NCI-H1105 (cell line): Measurements from ENCODE around the gene SPAG5.

Experiments used
- DNase-seq: peaks from one replicate; lab custom pipeline; 2025; lab: John Stamatoyannopoulos, UW

SPAG5 gene

GRCh38 chr17:28598799-28599310, at the start of gene SPAG5:
Gene SPAG5 (minus strand): TSS chr17:28599025. CDS start chr17:28598946, 79 bp downstream.
- DNase-seq: peak; percentile 90

- DNase-seq: no peak
Observed at GRCh38 chr17:28646039-28646754, 47.4 kb upstream of the SPAG5 start.

- no peak for DNase-seq
Observed at GRCh38 chr17:28645576-28645939, 46.7 kb upstream of the SPAG5 start.

GRCh38 chr17:28644787-28645575, 46.2 kb upstream of the SPAG5 start, which contains the start of gene BLTP2:
Gene BLTP2 (minus strand): TSS chr17:28645158. CDS start chr17:28645056, 102 bp downstream.
- peak; percentile 91 for DNase-seq

- no peak for DNase-seq
Observed at GRCh38 chr17:28643983-28644786, 45.4 kb upstream of the SPAG5 start.

DNA sequence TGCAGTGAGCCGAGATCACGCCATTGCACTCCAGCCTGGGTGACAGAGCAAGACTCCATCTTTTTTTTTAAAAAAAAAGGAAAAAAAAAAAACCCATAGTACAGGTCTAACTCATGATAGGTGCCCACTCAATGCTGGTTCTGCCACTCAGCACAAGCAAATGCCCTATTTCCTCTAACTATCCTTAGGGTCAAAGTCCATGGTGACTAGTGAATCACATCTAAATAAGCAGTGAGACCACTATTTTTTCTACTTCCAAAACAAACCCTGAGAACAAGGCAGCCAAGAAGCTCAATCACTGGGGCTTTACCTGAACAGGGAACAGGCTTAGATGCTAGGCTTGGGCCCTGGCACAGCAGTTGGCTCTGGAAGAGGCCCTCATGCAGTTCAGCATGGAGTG, 42.8 kb upstream of the SPAG5 start:
- no peak for DNase-seq

- DNase-seq: no peak
Observed at GRCh38 chr17:28635506-28635905, 36.7 kb upstream of the SPAG5 start.

DNA sequence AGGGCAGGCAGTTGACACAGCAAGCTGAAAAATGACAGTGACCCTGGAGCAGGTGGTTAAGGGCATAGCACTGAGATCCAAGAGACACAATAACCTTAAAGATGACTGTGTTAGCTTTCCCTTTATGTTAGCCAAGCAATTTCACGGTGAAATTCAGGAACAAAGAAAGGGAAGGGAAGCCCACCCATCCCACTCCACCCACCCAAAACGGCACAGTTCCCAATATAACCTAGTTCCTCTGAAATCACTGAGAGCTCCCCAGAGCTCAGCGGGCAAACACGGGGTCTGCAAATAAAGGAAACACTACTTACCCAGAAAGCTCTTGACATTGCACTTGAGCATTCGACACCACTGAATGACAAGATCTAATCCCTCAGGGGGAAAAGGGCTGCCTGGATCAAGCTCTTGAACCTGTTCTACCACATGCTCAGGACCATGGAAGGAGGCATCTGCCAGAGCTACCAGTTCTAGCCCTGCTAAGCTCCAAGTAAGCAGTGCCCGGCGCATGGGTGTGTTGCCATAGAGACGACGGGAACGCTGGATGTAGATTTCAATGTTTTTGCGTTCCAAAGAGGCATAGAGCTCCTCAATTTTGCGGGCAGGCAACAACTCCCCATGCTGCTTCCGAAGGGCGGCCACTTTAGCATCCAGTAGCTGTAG, 35.5 kb upstream of the SPAG5 start:
- no peak for DNase-seq

- no peak for DNase-seq
Observed at GRCh38 chr17:28626818-28627217, 28.0 kb upstream of the SPAG5 start.

- DNase-seq: no peak
Observed at GRCh38 chr17:28624148-28624547, 25.3 kb upstream of the SPAG5 start.

DNA sequence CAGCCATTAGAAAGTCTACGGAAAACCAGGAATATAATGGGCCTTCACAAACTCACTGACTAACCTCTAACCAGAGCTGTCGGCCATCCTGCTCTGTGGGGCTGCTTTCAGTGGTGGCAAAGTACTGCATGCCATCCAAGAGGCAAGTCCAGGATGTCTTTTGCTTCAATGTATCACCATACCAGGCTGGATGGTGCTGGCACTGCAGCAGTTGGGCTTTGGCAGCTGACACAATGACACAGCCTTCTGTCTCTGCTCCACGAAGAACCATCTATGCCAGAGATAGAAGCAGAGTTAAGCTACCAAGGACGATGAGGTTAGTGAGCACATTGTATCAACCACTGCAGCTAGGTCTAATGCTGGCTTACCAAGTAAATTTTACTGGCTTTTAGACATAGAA, 24.9 kb upstream of the SPAG5 start:
- no peak for DNase-seq

DNA sequence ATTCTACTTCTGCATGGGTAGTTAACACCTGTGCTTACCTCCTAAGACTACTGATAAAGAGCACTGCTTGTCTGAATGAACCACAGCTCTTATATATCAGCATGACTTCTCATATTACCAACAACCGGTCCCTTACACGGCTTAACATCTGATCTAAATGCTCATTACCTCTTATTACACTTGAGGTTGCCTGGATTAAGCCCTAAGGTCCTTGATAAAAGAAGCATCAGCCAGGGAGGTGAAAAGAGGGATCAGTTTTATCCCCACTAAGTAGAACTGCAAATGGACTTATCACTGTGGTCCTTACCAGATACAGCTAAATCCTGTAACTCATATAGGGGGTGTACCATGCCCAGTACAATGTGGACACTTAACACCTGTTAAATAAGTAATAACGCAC, 23.4 kb upstream of the SPAG5 start:
- no peak for DNase-seq

DNA sequence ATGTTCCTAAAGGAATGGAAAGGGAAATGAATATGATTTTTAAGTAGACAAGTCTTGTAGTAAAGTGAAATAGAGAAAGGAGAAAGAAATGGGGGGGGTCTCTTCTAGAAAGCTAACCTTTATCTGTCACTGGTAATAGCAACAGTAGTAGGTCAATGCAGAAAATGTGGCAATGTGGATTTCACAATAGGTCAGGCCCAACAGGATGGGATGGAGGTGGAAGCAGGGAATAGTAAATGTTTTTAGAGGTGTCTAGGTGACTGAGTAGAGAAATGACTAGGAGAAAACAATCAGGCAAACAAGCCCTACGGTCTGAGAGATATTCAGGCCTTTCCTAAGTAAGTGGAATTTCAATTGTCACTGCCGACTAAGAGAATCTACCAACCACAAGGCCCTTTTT, 21.2 kb upstream of the SPAG5 start:
- DNase-seq: no peak

DNA sequence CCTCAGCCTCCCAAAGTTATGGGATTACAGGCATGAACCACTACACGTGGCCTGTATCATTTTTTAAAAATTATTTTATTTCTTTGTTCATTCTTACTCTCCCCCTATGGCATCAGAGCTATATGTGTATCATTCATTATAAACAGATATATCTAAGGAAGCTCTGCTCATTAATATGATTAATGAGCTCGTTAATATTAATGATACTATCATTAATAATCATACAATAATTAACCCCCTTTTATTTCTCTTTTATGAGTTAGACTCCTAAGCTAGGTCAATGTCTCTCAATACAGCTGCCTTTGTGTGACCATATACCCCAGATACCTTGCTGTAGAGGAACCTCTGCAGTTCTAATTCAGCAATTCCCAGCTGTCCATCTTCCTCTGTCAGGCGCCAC, 19.6 kb upstream of the SPAG5 start:
- no peak for DNase-seq

GRCh38 chr17:28616281-28616680, 17.5 kb upstream of the SPAG5 start:
- no peak for DNase-seq

DNA sequence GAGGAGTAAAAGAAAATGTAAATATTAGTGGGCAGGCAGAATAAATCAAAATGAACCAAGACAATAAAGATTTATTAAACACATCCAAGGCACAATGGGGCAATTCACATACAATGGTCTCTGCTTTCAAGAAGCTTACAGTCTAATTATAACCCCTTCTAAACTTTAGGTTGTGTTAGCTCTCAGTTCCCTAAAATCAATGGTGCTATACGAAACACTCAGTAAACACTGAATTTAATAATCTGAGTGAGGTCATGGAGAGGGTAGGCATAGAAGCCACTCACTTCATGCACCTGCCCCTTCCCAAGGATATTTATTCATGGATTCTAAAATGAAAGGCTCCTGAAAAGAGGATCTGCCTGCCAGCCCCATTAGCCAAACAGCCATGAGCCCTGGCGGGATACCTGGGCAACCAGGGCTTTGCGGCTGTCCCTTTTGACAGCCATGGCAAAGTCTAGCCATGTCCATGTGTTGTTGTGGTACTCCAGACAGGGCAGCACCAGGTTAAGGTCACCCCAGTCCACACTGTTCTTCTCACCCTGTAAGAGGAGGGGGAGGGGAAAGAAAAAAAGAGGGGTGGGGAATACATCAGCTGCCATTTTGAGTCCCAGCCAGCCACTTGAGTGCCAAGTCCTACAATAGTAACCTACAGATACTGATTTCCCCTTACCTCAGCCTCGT, 16.6 kb upstream of the SPAG5 start:
- DNase-seq: no peak

DNA sequence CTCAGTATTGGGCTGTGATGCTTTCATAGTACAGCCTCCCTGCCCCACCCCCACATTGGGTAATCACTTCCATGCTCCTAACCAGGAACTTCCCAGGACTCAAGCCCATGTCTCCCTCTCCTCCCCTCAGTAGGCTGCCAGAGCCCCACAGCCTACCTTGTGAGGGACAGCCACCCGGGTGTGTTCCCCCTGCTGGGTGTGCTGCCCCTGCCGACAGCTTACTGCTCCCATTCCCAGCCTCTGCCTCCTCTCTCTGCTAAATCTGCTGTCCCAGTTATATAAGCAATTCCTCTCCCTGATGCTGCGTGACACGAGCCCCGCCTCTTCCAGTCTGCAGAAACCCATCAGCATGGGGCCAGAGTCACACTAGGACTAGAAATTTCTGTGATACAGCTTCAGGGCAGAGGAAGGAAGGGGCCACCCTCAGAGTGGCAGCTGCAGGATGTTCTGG, 15.1 kb upstream of the SPAG5 start, which contains the start of gene RSKR:
Gene RSKR, minus strand, starts transcription at position 255 of the 451 bp plus-strand sequence. Its CDS starts 24 bp downstream, at position 231.
- DNase-seq: no peak

GRCh38 chr17:28612936-28613872, 14.4 kb upstream of the SPAG5 start:
- peak; percentile 11 for DNase-seq

GRCh38 chr17:28612531-28612930, 13.7 kb upstream of the SPAG5 start:
- DNase-seq: no peak

DNA sequence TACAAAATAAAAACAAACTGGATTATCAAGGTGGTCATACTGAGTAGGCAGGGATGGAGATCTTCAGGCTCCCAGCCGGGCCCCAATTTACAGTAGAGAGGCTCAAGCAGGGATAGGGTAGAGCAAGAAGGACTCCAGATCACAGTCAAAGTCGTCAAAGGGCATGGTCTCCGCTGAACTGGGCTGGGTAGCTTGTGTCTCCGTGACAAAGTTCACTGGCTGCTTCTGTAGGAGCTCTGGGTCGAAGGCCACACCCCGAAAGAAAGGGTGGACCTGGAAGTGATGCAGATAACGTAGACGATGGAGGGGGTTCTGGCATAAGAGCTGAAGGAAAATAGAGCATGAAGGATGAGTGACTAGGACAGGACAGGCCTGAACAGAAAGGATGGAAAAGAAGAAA, 11.6 kb upstream of the SPAG5 start:
- no peak for DNase-seq
